Vagina (tissue), 2 donors: Measurements from ENCODE around the gene TCEAL3. TPM values are rescaled to one million over a fixed set of nuclear protein-coding genes. Genes with fewer than 3 reads are reported as not detected.
A peak's percentile ranks its signal among the peaks of the same experiment; 100 is the strongest.
"Not testable (repeated sequence)": the region's sequence is repeated elsewhere in the genome, so short reads cannot be mapped to it uniquely, and the experiment has no call there.

ENCODE experiments used
- DNase-seq, 2 donors: peaks; one replicate each; pipeline ENCODE4 v3.0.0-alpha.2; 2017; ENCODE audit errors: extremely low spot score in 2 of 2
- H3K27ac ChIP-seq: fragments of 200-600 bp; sonication (generic); one replicate; pipeline ENCODE4 v1.5.1; 2019
- H3K27me3 ChIP-seq: fragments of 200-600 bp; sonication (generic); one replicate; pipeline ENCODE4 v1.5.1; 2019
- H3K36me3 ChIP-seq, 2 donors: fragments of 200-600 bp; sonication (generic); one replicate each; pipeline ENCODE4 v1.5.1; 2017 to 2019
- H3K4me1 ChIP-seq: fragments of 200-600 bp; sonication (generic); one replicate; pipeline ENCODE4 v1.5.1; 2019
- H3K4me3 ChIP-seq, 2 donors: fragments of 200-600 bp; sonication (generic); 1 replicate in 1 of 2; 2 replicates in 1 of 2; pipeline ENCODE4 v1.5.1; 2016 to 2019
- H3K9me3 ChIP-seq: fragments of 200-600 bp; sonication (generic); one replicate; pipeline ENCODE4 v1.5.1; 2019
- CTCF ChIP-seq, 3 experiments: fragments of 450-650 bp in 2 of 3; fragments of 200-600 bp in 1 of 3; sonication (generic) in 1 of 3; IDR thresholded peaks; one replicate each; pipeline ENCODE4 v1.5.1; 2017 to 2019; ENCODE audit warnings: antibody characterized with exemption in 3 of 3, mild to moderate bottlenecking in 2 of 3, moderate library complexity in 2 of 3
- POLR2A ChIP-seq, 2 donors: fragments of 450-650 bp; IDR thresholded peaks; one replicate each; pipeline ENCODE4 v1.6.1; 2017; ENCODE audit warnings: antibody characterized with exemption in 2 of 2, mild to moderate bottlenecking in 2 of 2, moderate library complexity in 2 of 2
- POLR2AphosphoS5 ChIP-seq, 2 donors: sonication (generic); formaldehyde crosslinking; IDR thresholded peaks; one replicate each; pipeline ENCODE4 v1.9.0; 2017; ENCODE audit warnings: antibody characterized with exemption in 2 of 2, mild to moderate bottlenecking in 2 of 2, low read depth in 1 of 2; ENCODE audit not compliant: insufficient read depth in 1 of 2
- intact Hi-C: fragments of 100-400 bp; cut with DNase I; formaldehyde crosslinking; loops from one replicate; pipeline ENCODE4 v1.15.1; 2023
- total RNA-seq: library from RNA; depleted of rRNA; stranded (reverse); fragments of >200 nt; gene quantifications from one replicate; pipeline ENCODE4 v1.2.3, GENCODE V29; 2016

Gene TCEAL3
- total RNA-seq, 1 donor from 2014 or later: 32.7 TPM

- no peak for DNase-seq
- Histone ChIP-seq H3K4me1 (peaks cover 5% of the 10 kb centered on the region), H3K27me3 (no peaks in the 10 kb centered on the region), H3K36me3 (no peaks in the 10 kb centered on the region), H3K27ac (peak overlapping the region; percentile 92), H3K4me3 (peak overlapping the region; percentile 47 to 67), H3K9me3 (no peaks in the 10 kb centered on the region)
- TF ChIP-seq POLR2AphosphoS5 (IDR thresholded peaks at IDR 0.05; ENCODE audit: insufficient read depth in 1 of 2, low read depth in 1 of 2) (no peak), POLR2A (IDR thresholded peaks at IDR 0.05) (no peak), CTCF (IDR thresholded peaks at IDR 0.05) (no peak)
- intact Hi-C loops: no loop called here
Observed at GRCh38 chrX:103586314-103586646, 21.5 kb upstream of the TCEAL3 start.

DNA sequence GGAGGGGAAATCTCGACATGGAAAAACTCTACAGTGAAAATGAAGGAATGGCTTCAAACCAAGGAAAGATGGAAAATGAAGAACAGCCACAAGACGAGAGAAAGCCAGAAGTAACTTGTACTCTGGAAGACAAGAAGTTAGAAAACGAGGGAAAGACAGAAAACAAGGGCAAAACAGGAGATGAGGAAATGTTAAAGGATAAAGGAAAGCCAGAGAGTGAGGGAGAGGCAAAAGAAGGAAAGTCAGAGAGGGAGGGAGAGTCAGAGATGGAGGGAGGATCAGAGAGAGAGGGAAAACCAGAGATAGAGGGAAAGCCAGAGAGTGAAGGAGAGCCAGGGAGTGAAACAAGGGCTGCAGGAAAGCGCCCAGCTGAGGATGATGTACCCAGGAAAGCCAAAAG lies 21.1 kb upstream of the TCEAL3 start:
- intact Hi-C loops: no loop called here
- no peak for DNase-seq
- H3K27ac ChIP-seq: peak overlapping the region; percentile 92
- H3K4me1 ChIP-seq: peaks cover 5% of the 10 kb centered on the region
- no peaks in the 10 kb centered on the region for H3K27me3 ChIP-seq
- H3K4me3 ChIP-seq: peak overlapping the region; percentile 47 to 67
- H3K36me3 ChIP-seq: no peaks in the 10 kb centered on the region
- TF ChIP-seq POLR2AphosphoS5 (IDR thresholded peaks at IDR 0.05; ENCODE audit: insufficient read depth in 1 of 2, low read depth in 1 of 2): no peak
- TF ChIP-seq CTCF (IDR thresholded peaks at IDR 0.05): no peak
- H3K9me3 ChIP-seq: no peaks in the 10 kb centered on the region

DNA sequence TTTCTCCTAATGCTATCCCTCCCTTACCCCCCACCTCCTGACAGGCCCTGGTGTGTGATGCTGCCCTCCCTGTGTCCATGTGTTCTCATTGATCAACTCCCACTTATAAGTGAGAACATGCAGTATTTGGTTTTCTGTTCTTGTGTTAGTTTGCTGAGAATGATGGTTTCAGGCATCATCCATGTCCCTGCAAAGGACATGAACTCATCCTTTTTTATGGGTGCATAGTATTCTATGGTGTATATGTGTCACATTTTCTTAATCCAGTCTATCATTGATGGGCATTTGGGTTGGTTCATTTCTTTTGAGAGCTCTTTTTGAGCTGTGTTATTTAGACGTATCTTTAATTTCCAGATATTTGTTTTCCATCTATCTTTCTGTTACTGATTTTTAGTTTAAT lies 15.5 kb upstream of the TCEAL3 start:
- H3K9me3 ChIP-seq, H3K4me1 ChIP-seq, intact Hi-C loops, H3K36me3 ChIP-seq, H3K27ac ChIP-seq, DNase-seq, H3K4me3 ChIP-seq, H3K27me3 ChIP-seq: not testable (repeated sequence)

- H3K4me3 ChIP-seq, DNase-seq, intact Hi-C loops, H3K36me3 ChIP-seq, H3K27ac ChIP-seq, H3K4me1 ChIP-seq, H3K9me3 ChIP-seq, H3K27me3 ChIP-seq: not testable (repeated sequence)
Observed at GRCh38 chrX:103595202-103595601, 12.6 kb upstream of the TCEAL3 start.

DNA sequence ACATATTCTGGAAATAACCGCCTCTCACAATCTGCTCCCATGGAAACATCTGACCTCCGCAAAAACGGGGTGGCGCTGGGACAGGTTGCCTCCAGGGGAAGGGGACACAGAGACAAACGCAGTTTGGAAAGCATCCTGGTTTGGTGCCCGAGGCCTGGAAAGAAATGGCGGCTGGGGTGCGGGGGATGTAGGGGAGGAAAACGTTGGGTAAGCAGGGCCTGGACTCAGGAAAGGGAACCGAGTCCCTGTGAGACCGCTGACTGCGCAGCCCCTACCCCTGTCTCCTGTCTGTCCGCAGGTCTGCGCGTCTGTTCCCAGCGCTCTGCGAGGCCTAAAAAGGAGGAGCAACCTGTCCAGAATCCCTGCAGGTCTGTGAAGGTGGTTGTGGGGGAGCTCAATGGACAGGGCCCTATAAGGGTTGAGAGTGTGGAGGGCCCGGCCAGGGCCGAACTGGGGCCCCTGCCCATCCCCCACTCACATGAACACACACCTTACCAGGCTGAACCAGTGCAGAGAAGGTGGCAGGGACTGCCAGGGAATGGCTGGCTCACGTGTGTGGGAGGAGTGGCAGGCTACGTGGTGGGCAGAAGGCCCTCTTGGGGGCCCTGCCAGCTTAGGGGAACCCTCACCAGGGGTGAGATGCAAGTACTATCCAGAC lies 672 bp downstream of the TCEAL3 start:
- no peaks in the 10 kb centered on the region for H3K9me3 ChIP-seq

GRCh38 chrX:103610282-103610681 lies 2.5 kb downstream of the TCEAL3 start:
- Histone ChIP-seq H3K4me3 (no peak overlapping the region), H3K27me3 (no peaks in the 10 kb centered on the region), H3K4me1 (peaks cover 5% of the 10 kb centered on the region), H3K27ac (no peak overlapping the region), H3K9me3 (no peaks in the 10 kb centered on the region), H3K36me3 (no peaks in the 10 kb centered on the region)
- no peak for DNase-seq
- intact Hi-C loops: no loop called here
- TF ChIP-seq POLR2AphosphoS5 (IDR thresholded peaks at IDR 0.05; ENCODE audit: insufficient read depth in 1 of 2, low read depth in 1 of 2) (no peak), POLR2A (IDR thresholded peaks at IDR 0.05) (no peak), CTCF (IDR thresholded peaks at IDR 0.05) (no peak)

More for the DNA sequence above, 672 bp downstream of the TCEAL3 start:
- Histone ChIP-seq H3K4me3 (peak overlapping the region; percentile 59), H3K27ac (peak overlapping the region; percentile 89), H3K36me3 (no peaks in the 10 kb centered on the region), H3K4me1 (peaks cover 5% of the 10 kb centered on the region), H3K27me3 (no peaks in the 10 kb centered on the region)
- TF ChIP-seq POLR2AphosphoS5 (IDR thresholded peaks at IDR 0.05; ENCODE audit: insufficient read depth in 1 of 2, low read depth in 1 of 2) (no peak), POLR2A (IDR thresholded peaks at IDR 0.05) (no peak), CTCF (IDR thresholded peaks at IDR 0.05) (no peak)
- DNase-seq: no peak
- intact Hi-C loops: no loop called here
